Skin of body (tissue), 2 donors: Measurements from ENCODE around the gene DIS3L2. TPM values are rescaled to one million over a fixed set of nuclear protein-coding genes. Genes with fewer than 3 reads are reported as not detected.
"Not testable (repeated sequence)": the region's sequence is repeated elsewhere in the genome, so short reads cannot be mapped to it uniquely, and the experiment has no call there.

Experiments used
- DNase-seq: peaks from one replicate; lab custom pipeline; 2025; lab: John Stamatoyannopoulos, UW
- total RNA-seq: library from RNA; depleted of rRNA; stranded (reverse); fragments of >200 nt; gene quantifications from one replicate; pipeline ENCODE4 v1.2.3, GENCODE V29; 2014

DIS3L2 gene
- total RNA-seq, 1 donor from 2014 or later: 31.8 TPM

DNA sequence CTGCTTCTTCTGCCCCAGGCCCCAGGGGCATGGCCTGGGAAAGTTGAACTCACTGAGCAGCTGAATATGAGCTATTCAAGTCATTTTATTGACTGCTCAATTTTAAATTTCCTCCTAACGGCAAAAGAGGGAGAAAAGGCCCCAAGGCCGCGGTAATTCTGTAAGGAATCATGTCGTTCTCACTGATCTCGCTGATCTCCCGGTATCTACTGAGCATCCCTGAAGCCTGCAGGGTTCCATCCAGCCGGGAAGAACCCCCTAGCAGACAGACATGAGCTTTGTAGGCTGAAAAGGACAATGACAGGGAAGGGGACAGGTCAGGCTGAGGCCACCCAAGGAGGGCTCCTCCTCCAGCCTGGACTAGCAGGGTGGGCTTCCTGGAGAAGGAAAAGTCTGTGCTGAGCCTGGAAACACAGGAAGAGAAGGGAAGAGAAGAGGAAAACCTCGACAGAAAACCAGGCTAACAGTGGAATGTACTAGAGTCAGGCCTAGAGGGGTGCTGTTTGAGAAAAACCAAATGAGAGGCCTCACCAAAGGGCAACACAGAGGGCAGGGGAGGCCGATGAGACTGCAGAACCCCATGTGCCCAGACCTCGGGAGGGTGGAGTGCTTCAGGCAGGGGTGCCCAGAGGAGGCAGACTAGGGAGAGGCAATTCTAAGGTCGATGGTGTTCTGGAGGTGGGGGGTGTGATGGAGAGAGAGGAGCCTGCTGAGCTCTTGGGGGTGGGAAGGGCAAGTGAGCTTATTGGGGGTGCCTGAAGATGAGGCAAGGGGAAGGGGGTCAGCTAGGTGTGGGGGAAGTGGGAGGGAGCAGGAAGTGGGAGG lies 32.4 kb upstream of the DIS3L2 start:
- no peak for DNase-seq

DNA sequence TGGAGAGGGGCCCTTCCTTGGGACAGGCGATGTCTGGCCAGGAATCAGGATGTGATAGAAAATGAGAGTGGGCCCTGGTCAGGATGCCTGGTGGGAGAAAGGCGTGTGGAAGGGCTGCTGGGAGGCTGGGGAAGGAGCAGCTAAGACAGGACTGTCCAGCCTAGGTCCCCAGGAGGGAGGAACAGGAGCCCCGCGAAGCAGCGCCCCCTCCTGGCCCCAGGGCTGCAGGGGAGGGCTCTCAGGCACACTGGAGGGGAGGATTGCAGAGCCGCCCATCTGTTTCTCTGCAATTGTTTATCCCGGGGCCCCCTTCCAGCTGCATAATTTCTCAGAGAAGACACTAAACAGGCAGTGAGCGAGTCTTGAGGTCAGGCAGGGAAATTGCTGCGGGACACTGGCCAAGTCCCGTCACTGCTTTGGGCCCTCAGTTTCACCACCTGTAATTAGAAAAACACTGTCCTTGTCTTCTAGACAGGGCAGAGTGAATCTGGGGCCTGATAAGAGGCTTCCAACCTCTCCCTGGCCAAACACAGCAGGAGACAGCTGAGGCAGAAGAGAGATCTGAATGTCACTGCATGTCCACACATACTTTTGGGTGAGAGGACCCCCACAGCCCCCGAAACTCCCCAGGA lies 31.4 kb upstream of the DIS3L2 start:
- peak; percentile 39 for DNase-seq

DNA sequence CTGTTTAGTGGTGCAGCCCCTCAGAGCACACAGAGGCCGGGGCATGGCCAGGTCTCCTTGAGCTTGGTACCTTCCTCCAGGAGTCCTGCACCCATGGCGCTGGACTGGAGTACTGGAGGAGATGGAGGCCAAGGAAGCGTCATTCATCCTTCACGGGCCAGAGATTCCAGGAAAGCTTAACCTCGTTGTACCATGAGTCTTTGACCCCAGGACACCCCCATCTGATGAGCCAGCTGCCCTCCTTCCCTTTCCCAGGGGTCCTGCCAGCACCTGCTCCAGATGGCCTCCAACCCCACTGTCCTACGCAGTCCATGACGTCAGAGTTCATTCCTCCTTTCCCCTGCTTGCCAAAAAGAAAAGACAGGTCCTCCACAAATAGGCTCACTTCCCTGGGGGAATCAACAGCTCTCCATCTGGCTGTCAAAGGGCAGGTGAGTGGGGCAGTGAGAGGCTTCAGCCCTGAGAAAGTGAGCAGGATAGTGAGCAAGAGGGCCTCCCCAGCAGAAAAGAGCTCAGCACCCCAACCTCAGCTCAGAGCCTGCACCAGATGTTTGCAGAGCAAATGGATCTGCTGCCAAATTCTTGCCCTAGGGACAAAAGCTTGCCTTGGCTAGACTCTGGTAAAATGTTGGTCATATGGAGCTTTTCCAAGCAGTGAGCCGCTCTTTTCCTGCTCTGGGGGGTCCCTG lies 30.8 kb upstream of the DIS3L2 start:
- DNase-seq: peak; percentile 37

DNA sequence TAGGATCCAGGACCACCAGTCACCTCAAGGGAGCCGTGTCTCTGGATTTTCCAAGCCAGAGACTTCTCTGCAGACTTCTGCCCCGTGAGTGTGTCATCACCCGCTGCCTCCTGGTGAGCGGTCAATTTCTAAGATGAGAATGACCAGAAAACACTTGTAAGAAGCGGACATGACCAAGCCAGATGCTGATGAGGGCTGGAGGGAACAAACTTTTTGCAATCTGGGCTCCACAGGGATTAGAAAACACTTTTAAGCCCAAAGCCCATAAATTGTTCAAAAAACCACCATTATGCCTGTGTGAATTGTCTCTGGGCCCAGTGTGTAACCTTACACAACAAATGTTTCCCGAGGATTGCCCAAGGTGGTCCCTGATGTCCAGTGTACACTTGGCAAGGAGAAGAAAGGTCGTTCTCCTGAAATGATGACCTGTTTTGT lies 30.0 kb upstream of the DIS3L2 start:
- no peak for DNase-seq

DNA sequence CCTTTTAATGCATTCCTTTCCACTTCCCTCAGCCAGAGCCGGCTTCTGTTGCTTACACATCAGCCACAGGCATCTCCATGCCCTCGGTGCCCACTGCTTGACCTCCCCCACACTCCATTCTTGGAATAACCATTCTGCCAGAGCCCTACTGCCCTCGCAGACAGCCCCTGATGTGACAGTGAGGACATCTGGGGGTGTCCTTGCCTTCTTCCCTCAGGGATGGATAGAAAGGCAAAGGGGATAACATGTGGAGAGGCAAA lies 28.9 kb upstream of the DIS3L2 start:
- no peak for DNase-seq

DNA sequence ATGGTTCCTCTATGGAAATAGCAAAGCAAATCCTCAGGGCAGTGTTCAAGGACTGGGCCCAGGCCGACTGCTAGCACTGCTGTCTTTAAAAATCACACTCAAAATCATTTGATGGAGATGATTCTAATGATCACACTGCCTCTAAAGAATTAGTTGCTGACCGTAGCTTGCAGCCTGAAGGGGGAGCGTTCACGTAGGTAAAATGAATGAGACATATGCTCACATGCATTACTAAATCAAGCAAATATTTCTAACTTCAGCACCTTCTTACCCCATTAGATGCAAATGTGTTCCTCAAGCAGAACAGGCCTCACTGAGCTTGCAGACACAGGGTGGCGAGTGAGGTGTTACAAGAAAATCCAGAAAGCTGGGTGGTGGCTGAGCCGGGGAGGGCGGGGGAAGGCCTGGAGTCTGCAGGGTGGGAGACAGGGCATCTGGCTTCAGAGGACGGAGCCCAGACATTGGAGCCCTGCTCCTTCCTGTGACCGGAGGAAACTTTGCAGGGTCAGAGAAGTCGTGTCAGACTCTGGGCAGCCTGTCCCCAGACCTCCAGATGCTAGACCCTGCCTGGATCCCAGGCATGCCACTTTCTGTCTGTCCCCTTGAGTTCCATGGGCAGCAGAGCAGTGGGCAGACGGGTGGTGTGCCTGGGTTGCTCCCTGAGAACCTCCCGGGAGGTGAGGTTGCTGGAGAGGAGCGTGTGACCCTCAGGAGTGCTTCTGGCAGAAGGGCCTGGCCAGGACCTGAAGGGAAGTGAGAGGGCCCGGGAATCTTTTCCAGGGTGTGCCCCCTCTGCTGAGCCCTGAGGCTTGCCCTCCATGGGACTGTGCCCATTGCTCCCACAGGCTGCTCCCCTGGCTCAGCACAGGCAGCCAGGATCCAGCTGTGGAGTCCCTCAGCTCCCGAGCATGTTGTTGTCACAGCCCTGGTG lies 28.3 kb upstream of the DIS3L2 start:
- no peak for DNase-seq

DNA sequence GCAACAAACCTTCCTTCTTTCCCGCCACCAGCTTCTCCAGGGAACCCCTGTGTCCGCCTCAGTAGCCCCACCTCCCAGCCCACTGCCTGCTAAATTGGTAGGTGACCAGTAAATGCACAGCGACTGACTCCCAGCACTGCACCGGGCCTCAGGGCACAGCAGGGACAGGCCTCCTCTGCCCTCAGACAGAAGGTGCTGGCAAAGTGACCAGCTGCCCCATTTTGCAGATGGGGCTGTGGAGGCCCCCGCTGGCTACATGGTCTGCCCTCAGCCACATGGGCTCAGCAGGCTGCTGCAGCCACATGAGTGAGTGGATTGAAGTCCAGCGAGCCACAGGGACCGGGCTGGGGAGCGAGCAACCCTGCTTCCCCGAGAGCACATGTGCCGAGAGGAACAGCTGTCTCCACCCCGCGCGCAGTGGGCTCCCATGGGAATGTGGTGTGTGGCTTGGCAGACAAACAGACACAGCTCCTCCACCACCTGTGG lies 27.6 kb upstream of the DIS3L2 start:
- DNase-seq: peak; percentile 17

DNA sequence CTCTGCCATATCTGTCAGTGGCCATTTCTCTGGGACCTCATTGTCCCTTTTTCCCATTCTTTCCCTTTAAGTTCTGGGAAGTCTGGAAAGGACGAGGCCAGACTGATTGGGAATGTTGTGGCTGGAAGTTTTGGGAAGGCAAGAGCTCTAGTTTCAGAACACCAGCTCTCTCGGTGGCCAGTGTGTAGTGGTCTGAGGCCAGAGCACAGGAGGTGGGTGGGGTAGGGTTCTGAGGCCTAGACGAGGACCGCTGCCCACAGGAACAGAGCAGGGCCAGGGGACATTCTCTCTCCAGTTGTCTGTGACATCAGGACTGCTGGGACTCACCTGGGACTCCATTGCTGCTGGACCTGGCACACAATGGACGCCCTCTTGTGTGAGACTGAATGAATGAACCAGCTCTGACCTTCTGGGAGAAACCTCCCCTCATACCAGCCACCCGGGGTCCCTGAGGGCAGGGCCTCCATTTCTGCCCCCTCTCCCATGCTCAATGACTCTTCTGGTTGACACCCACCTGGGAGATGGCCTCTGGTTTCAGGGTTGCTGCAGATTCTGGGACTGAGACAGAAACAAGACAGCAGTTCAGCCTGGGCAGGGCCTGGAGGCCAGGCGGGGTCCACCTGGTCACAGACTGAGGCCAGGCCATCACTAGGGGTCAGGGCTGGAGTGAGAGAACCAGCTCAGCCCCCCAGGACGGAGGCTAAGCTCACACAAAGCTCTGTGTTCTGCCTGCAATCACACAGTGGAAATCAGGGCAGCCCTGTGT lies 26.9 kb upstream of the DIS3L2 start:
- no peak for DNase-seq

DNA sequence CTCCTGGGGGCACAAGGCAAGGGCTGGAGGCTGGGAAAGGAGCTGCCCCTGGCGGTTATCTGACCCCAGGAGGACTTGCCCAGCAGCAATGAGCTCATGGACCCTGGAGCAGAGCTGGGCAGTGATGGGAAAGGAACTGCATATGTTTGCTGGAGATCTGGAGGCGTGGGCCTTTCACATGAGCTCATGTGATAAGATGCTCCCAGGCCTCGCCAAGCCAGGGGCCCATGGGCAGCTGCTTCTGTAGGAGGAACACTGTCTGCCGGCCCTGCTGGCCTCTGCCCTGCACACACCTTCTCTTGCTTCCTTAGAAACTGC lies 26.3 kb upstream of the DIS3L2 start:
- no peak for DNase-seq

DNA sequence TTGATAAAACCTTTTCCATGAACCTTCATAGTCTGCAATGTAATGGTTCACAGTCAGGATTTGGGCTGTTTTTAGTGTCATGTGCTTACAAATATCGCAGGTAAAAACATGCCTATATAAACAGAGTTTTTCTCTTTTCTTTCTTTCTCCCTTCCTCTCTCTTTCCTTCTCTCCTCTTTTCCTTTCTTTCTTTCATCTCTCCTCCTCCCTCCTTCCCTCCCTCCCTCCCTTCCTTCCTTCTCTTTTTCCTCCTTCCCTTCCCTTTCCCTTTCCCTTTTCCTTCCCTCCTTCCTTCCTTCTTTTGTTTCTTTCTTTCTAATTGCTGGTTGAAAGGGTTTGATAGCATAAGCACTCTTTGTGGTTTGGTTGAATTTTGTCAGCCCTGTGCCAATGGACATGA lies 25.7 kb upstream of the DIS3L2 start:
- DNase-seq: no peak

DNA sequence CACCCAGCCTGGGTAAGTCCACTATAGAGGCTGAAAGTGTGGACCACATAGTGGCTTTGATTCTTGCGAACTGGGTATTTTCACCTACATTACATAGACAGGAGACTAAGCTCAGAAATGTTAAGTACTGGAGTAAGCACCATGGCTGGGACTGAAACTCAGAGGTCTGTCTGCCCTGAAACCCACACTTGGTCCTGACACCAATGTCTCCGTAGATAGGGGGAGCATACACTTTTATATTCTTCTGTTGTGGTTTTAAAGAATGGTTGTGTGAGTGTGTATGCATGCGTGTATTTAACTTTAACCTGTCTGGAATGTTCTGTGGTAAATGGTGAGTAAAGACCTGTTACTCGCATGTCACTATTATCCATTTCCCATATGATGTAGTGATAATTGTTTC lies 25.0 kb upstream of the DIS3L2 start:
- no peak for DNase-seq

DNA sequence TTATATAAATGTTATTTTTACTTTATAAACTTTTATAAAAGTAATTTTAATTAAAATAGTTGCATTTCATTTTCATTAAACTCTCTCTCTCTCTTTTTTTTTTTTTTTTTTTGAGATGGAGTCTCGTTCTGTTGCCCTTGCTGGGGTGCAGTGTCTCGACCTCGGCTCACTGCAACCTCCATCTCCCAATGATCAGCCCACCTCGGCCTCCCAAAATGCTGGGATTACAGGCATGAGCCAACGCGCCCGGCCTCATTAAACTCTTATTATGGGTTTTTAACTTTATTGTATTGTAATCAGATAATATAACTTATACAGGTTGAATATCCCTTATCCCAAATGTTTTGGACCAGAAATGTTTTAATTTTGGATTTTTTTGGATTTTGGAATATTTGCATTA lies 24.5 kb upstream of the DIS3L2 start:
- no peak for DNase-seq

DNA sequence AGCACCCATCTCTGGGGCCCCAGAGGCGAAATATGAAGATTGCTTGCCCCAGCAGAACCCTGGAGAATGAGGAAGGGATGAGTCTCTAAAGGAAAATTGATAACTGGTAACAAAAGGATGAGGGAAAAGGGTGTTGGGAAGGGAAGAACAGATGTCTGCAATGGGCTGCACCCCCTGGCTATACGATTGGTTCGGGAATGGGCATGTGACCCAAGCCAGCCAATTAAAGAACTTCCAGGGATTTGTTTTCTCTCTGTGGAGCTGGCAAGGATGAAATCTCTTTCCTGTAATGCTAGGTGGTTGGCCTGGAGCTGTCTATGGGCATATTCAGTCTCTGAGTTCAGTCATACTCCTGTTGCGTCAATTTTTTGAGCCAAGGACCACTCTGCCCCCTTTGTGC lies 22.5 kb upstream of the DIS3L2 start:
- DNase-seq: no peak

DNA sequence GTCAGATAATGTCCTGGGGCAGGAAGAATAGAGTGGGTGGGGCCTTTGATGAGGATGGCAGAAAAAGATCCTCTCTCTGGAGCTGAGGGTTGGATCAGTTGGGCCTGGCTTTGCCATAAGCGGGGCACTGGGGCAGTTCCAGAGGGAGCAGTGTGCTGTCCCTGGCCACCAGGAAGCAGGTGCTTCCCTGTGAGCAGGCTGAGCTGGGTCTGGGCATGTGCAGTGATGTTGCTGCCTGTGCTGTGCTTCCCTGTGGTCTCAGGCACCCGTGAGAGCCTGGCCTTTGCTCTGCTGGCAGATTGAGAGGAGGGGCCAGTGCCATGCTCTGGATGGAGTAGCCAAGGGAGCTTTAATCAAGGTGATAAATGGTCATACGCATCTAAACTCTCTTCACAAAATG lies 20.7 kb upstream of the DIS3L2 start:
- DNase-seq: no peak

DNA sequence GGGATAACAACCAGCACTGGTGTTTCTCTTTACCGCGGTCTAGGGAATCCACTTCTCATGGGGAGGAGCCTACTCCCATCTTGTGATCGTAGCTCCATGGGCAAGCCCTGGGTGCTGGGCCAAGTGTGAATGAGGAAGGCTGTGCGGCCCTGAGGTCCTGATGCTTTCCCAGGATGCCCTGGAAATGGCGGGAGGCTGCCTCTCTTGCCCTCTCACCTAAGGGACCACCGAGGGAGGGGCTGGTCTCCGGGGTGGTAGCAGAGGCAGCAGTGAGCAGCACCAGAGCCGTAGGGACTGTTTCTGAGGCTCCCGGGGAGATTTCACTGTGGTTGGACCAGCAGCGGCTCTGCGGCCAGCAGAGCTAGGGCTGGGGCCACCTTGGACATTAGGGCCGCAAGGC lies 19.8 kb upstream of the DIS3L2 start:
- DNase-seq: no peak

DNA sequence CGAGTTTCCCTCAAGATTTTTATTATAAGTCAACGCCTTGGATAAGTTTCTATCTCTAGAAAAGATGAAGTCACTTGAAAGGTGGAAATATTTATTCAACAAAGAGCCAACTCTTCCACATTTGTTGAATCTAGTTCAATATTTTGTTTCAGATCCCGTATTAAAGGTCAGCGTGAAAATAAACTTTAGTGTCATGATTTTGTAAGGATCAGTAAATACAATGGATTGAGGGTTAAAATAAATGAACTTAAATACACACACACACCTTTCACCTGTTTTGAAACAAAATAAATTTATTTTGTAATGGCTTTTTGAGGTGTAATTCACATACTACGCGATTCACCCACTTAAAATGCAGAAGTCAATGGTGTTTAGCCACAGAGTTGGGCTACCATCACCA lies 19.3 kb upstream of the DIS3L2 start:
- no peak for DNase-seq

DNA sequence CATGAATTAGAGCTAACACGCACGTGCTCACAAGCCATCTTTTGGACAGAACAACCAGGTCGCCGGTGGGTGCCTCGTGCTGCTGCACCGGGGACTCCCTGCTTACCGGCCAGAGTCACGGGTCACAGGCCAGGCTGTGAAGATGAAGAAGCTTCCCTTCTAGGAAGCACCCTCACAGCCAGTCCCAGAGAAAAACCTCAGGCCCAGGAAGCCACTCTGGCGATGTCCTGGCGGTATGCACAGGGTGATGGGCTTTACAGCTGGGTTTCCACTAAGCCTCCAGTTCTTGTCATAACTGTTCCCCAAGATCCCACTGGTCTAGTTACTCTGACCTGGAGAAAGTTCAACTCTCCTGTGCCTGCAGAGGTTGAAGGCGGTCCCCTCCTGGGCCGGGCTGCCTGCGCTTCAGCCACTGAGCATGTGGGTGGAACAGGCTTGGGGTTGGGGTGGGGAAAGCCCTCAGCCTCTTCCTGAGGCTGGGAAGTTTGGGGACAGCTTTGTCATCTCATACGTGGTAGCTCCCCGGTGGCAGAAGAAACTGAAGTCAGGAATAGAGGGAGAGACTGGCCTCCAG lies 15.2 kb upstream of the DIS3L2 start:
- no peak for DNase-seq

DNA sequence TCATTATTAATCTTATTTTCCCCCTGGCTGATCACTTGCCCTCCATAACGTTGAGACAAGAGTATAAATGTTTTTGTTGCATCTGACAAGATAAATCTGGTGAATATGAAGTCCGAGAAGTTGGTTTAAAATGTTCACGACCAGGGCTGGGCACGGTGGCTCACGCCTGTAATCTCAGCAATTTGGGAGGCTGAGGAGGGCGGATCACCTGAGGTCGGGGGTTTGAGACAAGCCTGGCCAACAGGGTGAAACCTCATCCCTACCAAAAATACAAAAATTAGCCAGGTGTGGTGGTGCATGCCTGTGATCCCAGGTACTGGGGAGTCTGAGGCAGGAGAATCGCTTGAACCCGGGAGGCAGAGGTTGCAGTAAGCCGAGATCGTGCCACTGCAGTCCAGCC lies 14.4 kb upstream of the DIS3L2 start:
- DNase-seq: not testable (repeated sequence)

DNA sequence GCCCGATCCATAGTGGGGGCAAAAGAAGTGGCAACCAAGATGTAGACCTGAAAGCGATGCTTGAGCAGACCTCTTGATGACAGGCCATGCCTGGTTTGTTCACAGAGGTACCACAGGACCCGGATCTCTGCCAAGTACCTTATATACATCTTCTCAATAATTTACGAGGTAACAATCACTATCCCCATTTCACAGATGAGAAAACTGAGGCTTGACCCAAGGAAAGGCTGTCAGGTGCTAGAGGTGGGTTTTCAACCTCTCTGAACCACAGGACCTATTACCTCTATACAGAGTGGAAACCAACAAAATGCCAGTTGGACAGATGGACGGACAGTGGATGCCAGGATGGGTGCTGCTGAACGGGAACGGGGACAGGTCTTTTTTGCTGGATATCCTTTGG lies 13.8 kb upstream of the DIS3L2 start:
- DNase-seq: no peak

DNA sequence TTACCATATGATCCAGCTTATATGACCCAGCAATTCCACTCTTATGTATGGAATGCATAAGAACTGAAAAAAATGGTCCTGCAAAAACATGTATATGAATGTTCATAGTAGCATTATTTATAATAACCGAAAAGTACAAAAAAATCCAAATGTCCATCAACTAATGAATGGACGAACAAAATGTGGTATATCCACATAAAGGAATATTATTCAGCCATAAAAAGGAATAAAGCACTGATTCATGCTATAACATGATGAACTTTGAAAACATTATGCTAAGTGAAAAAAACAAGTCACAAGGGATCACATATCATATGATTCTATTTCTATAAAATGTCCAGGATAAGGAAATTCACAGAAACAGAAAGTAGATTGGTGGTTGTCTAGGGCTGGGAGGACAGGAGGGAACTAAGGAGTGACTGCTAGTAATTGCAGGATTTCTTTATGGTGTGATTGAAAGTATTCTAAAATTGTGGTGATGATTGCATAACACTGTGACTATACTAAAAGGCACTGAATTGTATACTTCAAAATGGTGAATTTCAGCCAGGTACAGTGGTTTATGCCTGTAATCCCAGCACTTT lies 10.0 kb upstream of the DIS3L2 start:
- no peak for DNase-seq
